SK-N-SH (cell line): ENCODE measurements around the gene OLFM2.

Source experiments
- CTCF ChIP-seq: fragments of 200-600 bp; sonication (generic); IDR thresholded peaks from 2 replicates; pipeline ENCODE4 v1.6.1; 2017; ENCODE audit warnings: antibody characterized with exemption, mild to moderate bottlenecking, moderate library complexity
- ELF1 ChIP-seq: IDR thresholded peaks from 2 replicates; pipeline ENCODE4 v1.4.0; 2012
- EP300 ChIP-seq, 2 experiments: IDR thresholded peaks; 2 replicates each; pipeline versions ENCODE4 v1.4.0 to v1.6.1; 2012; ENCODE audit warnings: borderline replicate concordance in 1 of 2, low read depth in 1 of 2, low read length in 1 of 2
- MAX ChIP-seq: IDR thresholded peaks from 2 replicates; pipeline ENCODE4 v1.4.0; 2012; ENCODE audit warnings: low read depth
- MEF2A ChIP-seq: IDR thresholded peaks from 2 replicates; pipeline ENCODE4 v1.4.0; 2012; ENCODE audit warnings: low read depth, borderline replicate concordance
- REST ChIP-seq: IDR thresholded peaks from 2 replicates; pipeline ENCODE4 v1.6.1; 2012; ENCODE audit warnings: mild to moderate bottlenecking, low read depth, low read length, moderate library complexity
- TAF1 ChIP-seq: IDR thresholded peaks from 2 replicates; pipeline ENCODE4 v1.6.1; 2012; ENCODE audit warnings: low read depth, mild to moderate bottlenecking, low read length, moderate library complexity, borderline replicate concordance

GRCh38 chr19:9961103-9961502, 24.8 kb upstream of the OLFM2 start:
- TF ChIP-seq MEF2A (no peak), CTCF (no peak), TAF1 (no peak), MAX (no peak), ELF1 (no peak), EP300 (IDR thresholded peaks at IDR 0.05; ENCODE audit: borderline replicate concordance in 1 of 2, low read depth in 1 of 2, low read length in 1 of 2) (no peak), REST (no peak)
